GM04504 (cell line): Measurements from ENCODE around the gene SOCS3.
"Not testable (repeated sequence)": the region's sequence is repeated elsewhere in the genome, so short reads cannot be mapped to it uniquely, and the experiment has no call there.

Experiments
- DNase-seq: peaks from one replicate; pipeline ENCODE4 v3.0.0-alpha.2; 2012; ENCODE audit warnings: low read depth

SOCS3 gene

DNA sequence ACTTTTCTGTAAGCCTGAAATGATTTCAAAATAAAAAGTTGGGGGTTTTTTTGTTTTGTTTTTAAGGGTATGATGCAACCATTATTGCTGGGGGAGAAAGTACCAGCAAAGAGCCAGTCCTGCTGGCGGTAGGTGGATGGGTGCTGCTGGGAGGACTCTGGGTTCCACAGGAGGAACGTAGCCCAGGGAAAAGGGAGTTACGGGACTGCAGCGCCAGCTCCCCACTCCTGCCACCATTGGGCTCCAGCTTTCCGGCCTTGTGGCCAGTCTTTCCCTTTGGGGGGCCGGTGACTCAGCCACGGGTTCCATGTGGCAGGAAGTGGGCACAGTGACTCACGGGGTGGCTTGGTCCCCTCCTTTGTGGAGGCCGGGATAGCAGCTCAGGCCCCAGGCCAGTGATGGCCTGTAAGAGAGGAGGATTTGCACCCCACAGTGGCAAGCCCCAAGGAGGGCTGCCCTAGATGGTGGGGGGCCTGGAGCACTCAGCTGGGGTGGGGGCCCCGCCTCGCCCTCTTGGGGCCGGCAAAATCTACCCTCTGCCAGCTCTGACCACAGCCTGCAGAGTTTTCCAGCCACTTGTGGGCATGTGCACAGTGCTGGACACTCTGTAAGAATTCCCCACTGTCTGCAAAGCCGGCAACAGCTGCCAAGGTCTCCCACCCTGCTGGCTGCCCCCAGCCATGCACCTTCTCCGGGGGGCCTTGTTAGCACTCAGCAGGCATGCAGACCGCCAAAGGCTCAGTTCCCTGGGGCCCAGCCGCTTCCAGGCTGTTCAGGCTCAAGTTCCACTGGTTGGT, 30.4 kb downstream of the SOCS3 start:
- peak; percentile 80 for DNase-seq

GRCh38 chr17:78327880-78328279, 32.0 kb downstream of the SOCS3 start:
- no peak for DNase-seq

- DNase-seq, result peak; percentile 71
Measured at GRCh38 chr17:78325076-78325687, 34.7 kb downstream of the SOCS3 start.

DNA sequence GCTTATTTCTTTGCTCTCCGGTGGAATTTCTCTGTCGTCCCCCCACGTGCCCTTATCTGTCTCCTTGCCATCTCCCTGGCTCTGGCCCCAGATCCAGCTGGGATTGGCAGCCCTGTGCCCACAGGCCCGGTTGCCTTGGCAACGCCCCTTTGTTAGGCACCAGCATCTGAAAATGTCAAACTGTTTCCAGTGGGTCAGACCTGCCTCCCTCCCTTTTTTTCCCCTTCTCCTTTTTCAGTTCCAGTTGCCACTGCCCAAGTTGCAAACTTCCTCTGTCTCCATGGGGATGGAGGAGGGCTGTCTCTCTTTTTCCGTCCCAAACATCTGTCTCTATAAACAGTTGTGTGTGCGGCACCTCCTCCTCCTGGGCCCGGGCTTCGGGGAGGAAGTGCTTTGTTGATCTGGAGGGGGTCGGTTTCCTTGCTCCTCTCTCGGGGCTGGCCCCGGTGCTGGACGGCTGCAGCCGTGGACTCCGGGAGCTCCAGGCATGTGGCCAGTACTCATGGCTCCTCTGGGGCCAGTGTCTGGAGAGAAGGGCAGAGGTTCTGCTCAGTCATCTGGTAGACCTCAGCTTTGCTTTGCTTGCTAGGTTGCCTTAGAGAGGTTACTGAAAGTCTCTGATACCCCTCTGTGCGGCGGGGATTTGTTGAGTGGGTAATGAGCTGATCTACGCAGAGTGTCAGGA, 35.3 kb downstream of the SOCS3 start:
- DNase-seq, result peak; percentile 85

- no peak for DNase-seq
Measured at GRCh38 chr17:78323826-78324390, 36.0 kb downstream of the SOCS3 start.

- DNase-seq, result no peak
Measured at GRCh38 chr17:78322858-78323455, 36.9 kb downstream of the SOCS3 start.

- DNase-seq, result no peak
Measured at GRCh38 chr17:78322327-78322857, 37.5 kb downstream of the SOCS3 start.

DNA sequence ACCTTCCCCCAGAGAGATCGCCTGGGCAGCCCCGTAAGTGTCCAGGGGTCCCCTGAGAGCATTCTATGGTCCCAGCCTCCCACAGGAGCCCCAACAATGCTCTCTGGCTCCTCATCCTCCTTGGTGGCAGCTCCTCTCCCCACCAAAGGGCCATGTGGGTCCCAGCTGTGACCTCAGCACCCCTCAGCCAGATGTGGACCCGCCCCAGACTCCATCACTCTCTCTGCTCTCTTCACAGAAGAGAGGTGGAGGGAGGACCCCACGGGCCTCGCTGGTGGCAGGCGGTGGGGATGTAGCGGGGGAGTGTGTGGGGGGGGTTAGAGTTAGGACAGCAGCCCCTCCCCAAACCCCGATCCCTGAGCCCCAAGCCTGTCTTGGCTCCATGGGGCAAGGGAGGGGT, 41.0 kb downstream of the SOCS3 start:
- no peak for DNase-seq

- DNase-seq, result no peak
Measured at GRCh38 chr17:78318407-78318806, 41.5 kb downstream of the SOCS3 start.

GRCh38 chr17:78317794-78318400, 42.0 kb downstream of the SOCS3 start:
- DNase-seq, result no peak

- DNase-seq, result no peak
Measured at GRCh38 chr17:78316867-78317789, 42.7 kb downstream of the SOCS3 start.

- DNase-seq, result no peak
Measured at GRCh38 chr17:78316115-78316866, 43.6 kb downstream of the SOCS3 start.

- peak; percentile 88 for DNase-seq
Measured at GRCh38 chr17:78315355-78316114, 44.3 kb downstream of the SOCS3 start.

DNA sequence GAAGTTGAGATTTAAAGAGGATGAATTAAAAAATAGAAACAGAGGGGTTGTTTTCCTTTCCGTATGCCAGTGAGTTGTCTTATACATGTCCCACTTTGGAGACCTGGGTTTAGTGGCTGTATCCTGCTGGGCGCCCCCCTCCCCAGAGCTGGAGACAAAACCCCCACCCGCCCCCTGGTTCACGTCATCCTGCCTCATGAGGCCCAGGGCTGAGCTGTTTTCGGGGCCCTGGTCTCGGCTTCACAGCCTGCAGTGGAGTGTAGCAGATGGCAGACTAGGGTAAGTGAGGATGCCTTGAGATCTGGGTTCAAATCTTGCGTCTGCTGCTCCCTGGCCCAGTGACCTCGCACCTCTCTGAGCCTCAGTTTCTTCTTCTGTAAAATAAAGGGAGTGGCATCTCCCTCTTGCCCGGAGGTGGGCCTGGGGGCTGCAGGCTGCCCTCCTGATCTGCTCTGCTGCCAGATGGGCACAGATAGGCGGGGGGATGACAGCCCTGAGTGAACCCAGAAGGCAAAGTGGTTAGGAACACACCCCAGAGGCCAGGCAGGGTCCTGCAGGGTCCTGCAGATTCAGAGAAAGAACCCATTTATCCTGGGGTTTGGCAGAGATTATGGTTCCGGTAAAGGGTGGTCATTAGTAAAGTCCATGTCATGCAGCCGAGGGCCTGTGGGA, 45.1 kb downstream of the SOCS3 start:
- DNase-seq, result no peak

DNA sequence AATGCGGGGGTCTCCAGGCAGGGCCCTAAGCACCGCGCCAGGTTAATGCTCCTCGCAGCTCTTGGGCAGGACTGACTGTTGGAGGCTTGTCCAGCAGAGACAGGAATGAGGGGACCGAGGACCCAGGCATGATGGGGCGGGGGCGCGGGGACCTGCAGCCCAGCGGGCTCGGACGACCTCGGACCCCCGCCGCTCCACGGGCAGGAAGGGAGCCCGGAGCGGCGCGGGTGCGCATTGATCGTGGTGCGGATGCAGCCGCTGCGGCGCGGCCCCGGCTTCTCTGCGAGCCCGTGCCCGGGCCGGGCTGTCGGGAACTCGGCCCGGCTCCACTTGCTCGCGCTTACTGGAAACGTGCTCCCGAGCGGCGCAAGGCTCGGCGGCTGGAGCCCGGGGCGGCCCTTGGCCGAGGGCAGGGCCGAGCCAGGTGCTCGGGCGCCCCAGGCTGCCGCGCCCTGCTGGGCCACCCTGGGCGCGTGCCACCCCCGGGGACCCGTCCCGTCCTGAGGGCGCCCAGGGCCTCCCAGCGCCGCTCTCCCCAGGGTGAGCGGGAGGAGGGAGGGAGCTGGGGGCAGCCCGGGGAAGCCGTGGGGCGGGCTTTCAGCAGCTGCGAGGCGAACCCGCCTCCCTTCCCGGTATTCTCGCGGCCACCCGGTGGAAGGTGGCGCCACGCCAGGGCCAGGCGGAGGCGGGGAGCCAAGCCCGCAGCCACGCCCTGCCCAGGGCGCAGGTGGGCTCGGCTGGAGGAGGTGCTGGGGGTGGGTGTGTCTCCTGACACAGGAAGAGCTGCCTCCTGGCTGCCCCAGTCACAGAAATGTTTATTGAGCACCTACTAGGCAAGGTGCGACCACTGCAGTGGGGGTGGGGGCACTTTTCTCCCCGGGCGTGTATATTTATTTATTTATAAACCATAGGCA, 45.9 kb downstream of the SOCS3 start:
- no peak for DNase-seq

DNA sequence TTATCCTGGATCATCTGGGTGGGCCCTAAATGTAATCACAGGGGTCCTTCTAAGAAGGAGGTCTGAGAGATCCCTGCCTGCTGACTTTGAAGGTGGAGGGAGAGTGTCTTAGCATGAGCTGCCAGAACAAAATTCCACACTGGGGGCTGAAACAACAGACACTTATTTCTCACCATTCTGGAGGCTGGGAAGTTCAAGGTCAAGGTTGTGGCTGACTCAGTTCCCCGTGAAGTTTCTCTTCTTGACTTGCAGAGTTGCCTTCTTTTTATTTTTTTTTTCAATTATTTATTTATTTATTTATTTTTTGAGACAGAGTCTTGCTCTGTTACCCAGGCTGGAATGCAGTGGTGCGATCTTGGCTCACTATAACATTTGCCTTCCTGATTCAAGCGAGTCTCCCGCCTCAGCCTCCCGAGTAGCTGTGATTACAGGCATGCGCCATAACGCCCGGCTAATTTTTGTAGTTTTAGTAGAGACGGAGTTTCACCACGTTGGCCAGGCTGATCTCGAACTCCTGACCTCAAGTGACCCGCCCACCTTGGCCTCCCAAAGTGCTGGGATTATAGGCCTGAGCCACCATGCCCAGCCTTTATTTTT, 50.1 kb downstream of the SOCS3 start:
- DNase-seq, result not testable (repeated sequence)
